ACHN (cell line): ENCODE results near the gene KANSL1.

ENCODE experiments used
- DNase-seq: peaks from one replicate; pipeline ENCODE4 v3.0.0-alpha.2; 2015
- in situ Hi-C: cut with HindIII; loops from 2 replicates; pipeline ENCODE4 v1.10.0; 2017; ENCODE audit warnings: low sequenced_read_pairs, low pct_ligation_motif_present, low pct_unique_long_range_greater_than_20kb

The KANSL1 gene

GRCh38 chr17:46175891-46176290 lies 17.3 kb downstream of the KANSL1 start:
- no peak for DNase-seq
- in situ Hi-C loops = no loop called here

- no peak for DNase-seq
Observed at GRCh38 chr17:46173153-46173552, 20.1 kb downstream of the KANSL1 start.

GRCh38 chr17:46171939-46172338 lies 21.3 kb downstream of the KANSL1 start:
- in situ Hi-C loops = no loop called here
- no peak for DNase-seq

More at GRCh38 chr17:46173153-46173552, 20.1 kb downstream of the KANSL1 start:
- in situ Hi-C loops = no loop called here

GRCh38 chr17:46170639-46171429 lies 22.4 kb downstream of the KANSL1 start:
- no peak for DNase-seq
- in situ Hi-C loops = no loop called here

- no peak for DNase-seq
- in situ Hi-C loops = no loop called here
Observed at GRCh38 chr17:46169913-46170638, 23.2 kb downstream of the KANSL1 start.

DNA sequence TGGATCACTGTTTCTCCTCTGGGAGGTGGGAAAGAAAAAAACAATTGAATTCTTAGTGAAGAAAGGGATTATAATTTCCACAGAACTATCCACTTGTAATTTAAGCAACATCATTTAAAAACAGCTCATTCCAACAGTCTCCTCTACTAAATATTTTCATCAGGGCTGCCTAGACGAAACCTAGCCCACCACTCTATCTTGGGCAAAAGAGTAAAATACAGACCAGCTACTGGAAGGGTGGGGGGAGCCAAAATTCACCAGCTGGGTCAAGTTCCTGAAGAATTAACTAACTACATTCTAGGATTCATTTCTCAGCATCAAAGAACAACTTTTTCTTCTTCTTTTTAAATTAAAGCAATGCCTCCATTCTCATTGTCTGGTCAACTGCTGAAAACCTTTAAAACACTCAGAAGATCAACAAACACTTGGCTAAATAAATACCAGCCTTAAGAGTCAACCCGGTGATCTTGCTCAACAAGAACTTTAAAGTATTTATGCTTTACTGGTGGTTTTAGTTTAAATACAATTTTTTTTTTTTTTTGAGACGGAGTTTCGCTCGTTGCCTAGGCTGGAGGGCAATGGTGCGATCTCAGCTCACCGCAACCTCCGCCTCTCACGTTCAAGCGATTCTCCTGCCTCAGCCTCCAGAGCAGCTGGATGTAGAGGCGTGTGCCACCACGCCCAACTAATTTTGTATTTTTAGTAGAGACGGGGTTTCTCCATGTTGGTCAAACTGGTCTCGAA lies 25.2 kb downstream of the KANSL1 start:
- in situ Hi-C loops = no loop called here
- DNase-seq = no peak

- in situ Hi-C loops = no loop called here
- no peak for DNase-seq
Observed at GRCh38 chr17:46167267-46167666, 26.0 kb downstream of the KANSL1 start.

DNA sequence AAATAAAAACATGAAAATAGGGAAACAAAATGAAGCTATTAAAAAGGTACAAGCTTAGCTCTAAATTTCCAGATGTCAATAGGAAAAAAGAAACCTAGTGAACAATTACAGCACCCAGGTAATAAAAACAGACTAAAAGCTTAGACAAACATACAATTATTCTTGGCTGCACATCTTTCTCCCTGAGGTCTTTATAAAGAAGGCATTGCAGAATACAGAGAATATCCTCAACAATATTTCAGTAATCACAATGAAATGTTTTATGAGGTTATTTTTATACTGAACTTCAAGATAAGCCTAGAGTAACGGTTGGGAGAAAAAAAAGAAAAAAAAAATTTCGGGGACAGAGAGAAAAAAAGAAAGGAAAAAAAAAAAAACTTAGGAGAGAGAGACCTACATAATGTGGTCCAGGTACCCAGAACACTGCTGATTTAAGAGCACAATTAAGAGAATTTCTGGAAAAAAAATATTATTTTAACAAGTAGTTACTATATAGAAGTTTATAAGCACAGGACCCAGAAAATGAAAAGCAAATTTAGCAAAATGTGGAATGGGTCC lies 26.5 kb downstream of the KANSL1 start:
- DNase-seq = no peak
- in situ Hi-C loops = no loop called here

DNA sequence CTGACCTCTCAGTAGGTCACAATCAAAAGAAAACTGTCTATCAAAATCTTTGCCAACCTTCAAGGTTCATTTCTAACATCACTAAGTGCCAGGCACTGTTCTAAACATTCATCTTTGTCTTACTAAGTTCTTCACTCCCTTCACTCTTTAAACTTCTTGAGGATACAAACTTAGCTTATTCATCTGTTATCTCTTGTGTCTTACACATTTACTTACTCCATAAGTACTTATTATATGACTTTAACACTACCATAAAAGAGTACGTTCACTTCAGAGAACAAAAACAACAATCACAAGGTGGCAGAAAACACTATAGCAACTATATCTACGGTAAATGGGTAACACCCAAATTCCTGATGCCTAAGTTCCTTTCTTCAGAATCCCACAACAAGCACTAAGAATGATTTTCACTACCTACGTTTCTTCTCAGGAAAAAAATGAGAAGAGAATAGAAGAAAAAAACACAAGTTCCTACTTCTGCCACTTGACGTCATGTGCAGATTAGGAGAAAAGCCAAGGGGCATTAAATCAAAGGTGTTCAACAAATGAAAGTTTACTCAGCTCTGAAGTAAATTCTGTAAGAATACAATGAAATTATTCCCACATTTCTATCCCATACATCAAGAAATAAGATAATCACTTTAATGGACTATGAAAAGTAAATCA lies 29.2 kb downstream of the KANSL1 start:
- in situ Hi-C loops = no loop called here
- DNase-seq = no peak

- in situ Hi-C loops = no loop called here
- DNase-seq = no peak
Observed at GRCh38 chr17:46163316-46163715, 29.9 kb downstream of the KANSL1 start.

GRCh38 chr17:46162866-46163265 lies 30.4 kb downstream of the KANSL1 start:
- in situ Hi-C loops = no loop called here
- DNase-seq = no peak

DNA sequence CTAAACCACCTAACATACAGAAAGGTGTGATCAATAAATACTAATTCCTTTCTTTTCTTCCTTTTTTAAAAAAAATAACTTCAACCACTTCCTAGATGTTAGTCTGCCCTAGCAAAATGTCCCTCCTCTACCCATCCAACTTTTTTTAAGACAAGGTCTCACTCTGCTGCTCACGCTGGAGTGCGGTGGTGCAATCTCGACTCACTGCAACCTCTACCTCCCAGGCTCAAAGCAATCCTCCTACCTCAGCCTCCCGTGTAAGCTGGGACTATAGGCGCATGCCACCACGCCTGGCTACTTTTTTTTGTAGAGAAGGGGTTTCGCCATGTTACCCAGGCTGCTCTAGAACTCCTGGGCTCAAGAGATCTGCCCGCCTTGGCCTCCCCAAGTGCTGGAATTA lies 33.1 kb downstream of the KANSL1 start:
- DNase-seq = no peak
- in situ Hi-C loops = no loop called here

DNA sequence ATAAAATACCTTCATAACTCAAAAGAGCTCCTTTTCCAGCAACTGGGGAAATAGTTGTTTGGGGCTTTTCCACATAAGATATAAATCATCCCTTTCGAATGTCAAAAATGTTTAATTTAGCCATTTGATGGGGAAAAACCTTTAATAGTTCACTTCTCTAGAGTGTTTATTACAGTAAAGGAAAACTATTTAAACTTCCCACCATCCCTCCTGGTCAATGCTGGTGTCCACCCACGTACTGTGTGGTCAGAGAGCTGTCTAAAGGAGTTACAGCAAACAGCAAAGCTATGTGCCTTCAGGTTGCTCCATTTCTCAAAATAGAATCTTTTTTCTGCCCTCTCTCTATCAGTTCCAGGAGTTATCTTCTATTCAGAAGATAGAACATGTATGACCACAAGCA lies 33.5 kb downstream of the KANSL1 start:
- DNase-seq = no peak
- in situ Hi-C loops = no loop called here

GRCh38 chr17:46158323-46159296 lies 34.6 kb downstream of the KANSL1 start:
- no peak for DNase-seq
- in situ Hi-C loops = no loop called here

DNA sequence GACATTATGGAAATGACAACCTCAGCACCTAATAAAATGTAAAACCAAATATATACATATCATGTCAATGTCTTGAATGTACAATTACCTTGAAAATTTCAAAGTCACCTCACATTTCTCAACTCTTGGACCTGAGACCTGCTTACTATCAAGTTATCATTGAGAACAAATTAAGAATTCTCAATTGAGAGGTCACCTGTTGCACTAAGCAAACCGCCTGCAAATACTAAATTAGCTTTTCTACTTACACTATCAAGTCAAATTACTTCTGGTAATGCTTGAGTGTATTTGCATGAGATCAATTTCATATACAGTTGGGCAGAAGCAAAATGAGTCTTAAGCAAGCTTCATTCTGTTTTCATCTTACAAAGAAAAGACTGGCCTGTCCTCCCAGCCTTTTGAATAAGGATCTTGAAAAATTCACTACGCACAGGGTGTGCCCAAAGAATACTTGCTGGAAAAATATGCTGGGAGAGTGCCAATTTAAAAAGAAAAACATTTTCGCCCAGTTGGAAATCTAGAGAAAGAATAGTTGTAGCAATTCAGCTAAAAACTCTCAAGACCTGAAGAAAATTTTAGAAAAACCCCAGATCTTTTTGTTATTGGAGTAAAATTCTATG lies 35.7 kb downstream of the KANSL1 start:
- in situ Hi-C loops = no loop called here
- no peak for DNase-seq

DNA sequence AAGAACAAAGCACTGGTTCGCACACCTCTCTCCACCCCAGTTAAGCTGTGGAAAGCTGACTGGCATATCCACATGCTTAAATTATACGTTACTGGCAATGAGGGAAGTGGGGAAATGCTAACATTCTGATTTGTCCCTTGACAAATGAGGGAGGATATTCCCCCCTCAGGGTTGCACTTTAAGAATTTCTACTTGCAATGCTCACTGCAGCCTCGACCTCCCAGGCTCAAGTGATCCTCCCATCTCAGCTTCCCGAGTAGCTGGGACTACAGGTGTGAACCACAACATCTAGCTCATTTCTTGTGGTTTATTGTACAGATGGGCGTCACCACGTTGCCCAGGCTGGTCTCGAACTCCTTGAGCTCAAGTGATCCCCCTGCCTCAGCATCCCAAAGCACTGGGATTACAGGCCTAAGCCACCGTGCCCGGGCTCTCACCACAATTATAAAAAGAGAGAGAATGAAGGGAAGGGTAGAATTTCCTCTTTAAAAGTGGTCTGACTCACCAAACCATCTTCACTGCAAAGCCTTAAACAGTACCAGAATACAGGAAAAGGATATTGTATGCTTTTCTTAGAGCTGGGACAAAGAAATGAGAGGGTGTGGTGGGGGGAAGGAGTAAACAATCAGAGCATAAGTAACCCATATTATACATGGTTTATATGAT lies 38.9 kb downstream of the KANSL1 start:
- in situ Hi-C loops = no loop called here
- DNase-seq = no peak

GRCh38 chr17:46152423-46152822 lies 40.8 kb downstream of the KANSL1 start:
- in situ Hi-C loops = no loop called here
- DNase-seq = no peak
